NCI-H1436 (cell line): ENCODE data around the gene SNX4.

Source experiments
- DNase-seq: peaks from one replicate; lab custom pipeline; 2025; lab: John Stamatoyannopoulos, UW

SNX4 gene

GRCh38 chr3:125403789-125404188 lies 116.2 kb downstream of the SNX4 start:
- no peak for DNase-seq

GRCh38 chr3:125402639-125403038 lies 117.4 kb downstream of the SNX4 start:
- DNase-seq: no peak

GRCh38 chr3:125401402-125401801 lies 118.6 kb downstream of the SNX4 start:
- DNase-seq: no peak

- no peak for DNase-seq
Observed at GRCh38 chr3:125398952-125399351, 121.0 kb downstream of the SNX4 start.
